Measurements from ENCODE around the gene ETV6. TPM values are rescaled to one million over a fixed set of nuclear protein-coding genes. Genes with fewer than 3 reads are reported as not detected.

Gene ETV6
- polyA plus RNA-seq, 1 donor (not counting 4 experiments of a cell fraction or from before 2014, with no cell fraction given), result 5.3 TPM

DNA sequence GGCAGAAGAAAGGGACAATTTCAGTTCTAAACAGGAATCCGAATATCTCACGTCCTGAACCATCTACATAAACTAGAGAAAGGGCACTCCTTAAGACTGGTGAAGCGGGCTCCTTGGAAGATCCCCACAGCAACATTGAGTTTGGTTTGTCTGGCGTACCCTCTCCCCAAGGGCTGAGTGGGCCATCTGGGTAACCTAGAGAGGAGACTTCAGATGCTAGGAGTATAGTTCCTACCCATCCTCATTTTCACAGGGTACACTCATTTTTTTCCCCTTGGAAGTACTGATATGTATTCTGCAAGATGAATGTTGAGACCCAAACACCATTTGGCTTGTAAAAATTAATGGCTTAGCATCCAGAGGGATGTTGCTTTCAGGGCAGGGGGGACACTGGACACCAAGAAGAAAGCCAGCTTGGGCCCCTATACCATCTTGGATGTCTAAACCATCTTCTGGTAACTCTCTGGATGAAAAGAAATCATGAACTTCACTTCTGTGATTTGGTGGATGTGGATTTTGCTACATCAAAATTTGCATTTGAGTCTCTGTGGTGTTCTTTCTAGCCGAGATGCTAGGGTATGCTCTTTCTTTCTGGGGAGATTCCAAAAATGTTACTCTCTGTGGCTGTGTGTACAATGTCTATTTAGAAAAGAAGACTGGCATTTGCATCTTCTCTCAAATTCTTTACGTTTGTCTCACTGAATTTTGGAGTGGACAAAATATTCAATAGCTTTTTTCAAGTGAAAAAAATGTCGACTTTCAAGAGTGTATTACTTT, 97.7 kb downstream of the ETV6 start:
- H3K4me3 ChIP-seq (ENCODE audit: control insufficient read depth in 2 of 3, extremely low read depth in 1 of 3, insufficient read depth in 2 of 3, low read depth in 1 of 3, low read length in 3 of 3), result no peak overlapping the region
- H3K9me1 ChIP-seq (ENCODE audit: control insufficient read depth, extremely low read depth, insufficient read depth, low read length), result no peaks in the 10 kb centered on the region
- peaks cover 33% of the 10 kb centered on the region for H3K4me1 ChIP-seq (ENCODE audit: control insufficient read depth, extremely low read depth, insufficient read depth, low read length)
- peak overlapping the region; percentile 6 for H3K4me2 ChIP-seq (ENCODE audit: control insufficient read depth, extremely low read depth, insufficient read depth, low read depth, low read length)
- peaks cover 30% of the 10 kb centered on the region for H3K79me2 ChIP-seq (ENCODE audit: control insufficient read depth, insufficient read depth, low read length)
- no peaks in the 10 kb centered on the region for H4K20me1 ChIP-seq (ENCODE audit: control insufficient read depth, extremely low read depth, insufficient read depth, low read length)
- no peak for TF ChIP-seq EZH2 (IDR thresholded peaks at IDR 0.05; ENCODE audit: low read length)
- no peak for TF ChIP-seq CTCF (optimal IDR thresholded peaks at IDR 0.05 in 1 of 3, IDR thresholded peaks at IDR 0.05 in 1 of 3, conservative IDR thresholded peaks at IDR 0.05 in 1 of 3; ENCODE audit: extremely low read depth in 1 of 3, insufficient read depth in 2 of 3, low read length in 3 of 3)
- no peak overlapping the region for H2AFZ ChIP-seq (ENCODE audit: control insufficient read depth, low read length)
- FAIRE-seq, result no peak
- no peak overlapping the region for H3K9ac ChIP-seq (ENCODE audit: control insufficient read depth, extremely low read depth, insufficient read depth, low read length)
- H3K9me3 ChIP-seq (ENCODE audit: control insufficient read depth, low read depth, low read length), result no peaks in the 10 kb centered on the region
- H3K27me3 ChIP-seq (ENCODE audit: control insufficient read depth, extremely low read depth, insufficient read depth, low read length), result no peaks in the 10 kb centered on the region
- H3K36me3 ChIP-seq (ENCODE audit: control insufficient read depth in 2 of 2, extremely low read depth in 1 of 2, insufficient read depth in 2 of 2, low read length in 2 of 2), result no peaks in the 10 kb centered on the region
- dilution Hi-C loops (cut with MboI; ENCODE audit: extremely low pct_ligation_motif_present, low sequenced_read_pairs), result no loop called here
- peak overlapping the region; percentile 79 for H3K27ac ChIP-seq (ENCODE audit: control insufficient read depth, insufficient read depth, low read length)
- DNase-seq (ENCODE audit: low read depth, low spot score), result no peak

- H3K79me2 ChIP-seq (ENCODE audit: control insufficient read depth, insufficient read depth, low read length), result peaks cover 30% of the 10 kb centered on the region
- no peaks in the 10 kb centered on the region for H3K9me1 ChIP-seq (ENCODE audit: control insufficient read depth, extremely low read depth, insufficient read depth, low read length)
- no peaks in the 10 kb centered on the region for H4K20me1 ChIP-seq (ENCODE audit: control insufficient read depth, extremely low read depth, insufficient read depth, low read length)
- no peak overlapping the region for H2AFZ ChIP-seq (ENCODE audit: control insufficient read depth, low read length)
- no peaks in the 10 kb centered on the region for H3K27me3 ChIP-seq (ENCODE audit: control insufficient read depth, extremely low read depth, insufficient read depth, low read length)
- no peaks in the 10 kb centered on the region for H3K36me3 ChIP-seq (ENCODE audit: control insufficient read depth in 2 of 2, extremely low read depth in 1 of 2, insufficient read depth in 2 of 2, low read length in 2 of 2)
- H3K9ac ChIP-seq (ENCODE audit: control insufficient read depth, extremely low read depth, insufficient read depth, low read length), result no peak overlapping the region
- peaks cover 32% of the 10 kb centered on the region for H3K4me1 ChIP-seq (ENCODE audit: control insufficient read depth, extremely low read depth, insufficient read depth, low read length)
- no peak overlapping the region for H3K27ac ChIP-seq (ENCODE audit: control insufficient read depth, insufficient read depth, low read length)
- TF ChIP-seq CTCF (optimal IDR thresholded peaks at IDR 0.05 in 1 of 3, IDR thresholded peaks at IDR 0.05 in 1 of 3, conservative IDR thresholded peaks at IDR 0.05 in 1 of 3; ENCODE audit: extremely low read depth in 1 of 3, insufficient read depth in 2 of 3, low read length in 3 of 3) (no peak), EZH2 (IDR thresholded peaks at IDR 0.05; ENCODE audit: low read length) (no peak)
- no peak overlapping the region for H3K4me2 ChIP-seq (ENCODE audit: control insufficient read depth, extremely low read depth, insufficient read depth, low read depth, low read length)
- H3K4me3 ChIP-seq (ENCODE audit: control insufficient read depth in 2 of 3, extremely low read depth in 1 of 3, insufficient read depth in 2 of 3, low read depth in 1 of 3, low read length in 3 of 3), result no peak overlapping the region
- dilution Hi-C loops (cut with MboI; ENCODE audit: extremely low pct_ligation_motif_present, low sequenced_read_pairs), result no loop called here
- H3K9me3 ChIP-seq (ENCODE audit: control insufficient read depth, low read depth, low read length), result no peaks in the 10 kb centered on the region
- FAIRE-seq (no peak), DNase-seq (ENCODE audit: low read depth, low spot score) (no peak)
Measured at GRCh38 chr12:11747969-11748368, 98.5 kb downstream of the ETV6 start.
